ENCODE data around the gene SLC39A1.

GRCh38 chr1:153929981-153930948, 33.1 kb downstream of the SLC39A1 start:
- no peak for TF ChIP-seq CTCF (IDR thresholded peaks at IDR 0.05)
- no peak for TF ChIP-seq POLR2A (IDR thresholded peaks at IDR 0.05)
